Activated T-cell treated with anti-CD3 and anti-CD28 coated beads, Interleukin-2, amount 50 U/mL, for 48 hours (primary cell): ENCODE data around the gene HNRNPAB.
"Not testable (repeated sequence)": the region's sequence is repeated elsewhere in the genome, so short reads cannot be mapped to it uniquely, and the experiment has no call there.

Experiments
- DNase-seq, 2 experiments: peaks; one replicate each; pipeline ENCODE4 v3.0.0-alpha.2; 2020

HNRNPAB gene

DNA sequence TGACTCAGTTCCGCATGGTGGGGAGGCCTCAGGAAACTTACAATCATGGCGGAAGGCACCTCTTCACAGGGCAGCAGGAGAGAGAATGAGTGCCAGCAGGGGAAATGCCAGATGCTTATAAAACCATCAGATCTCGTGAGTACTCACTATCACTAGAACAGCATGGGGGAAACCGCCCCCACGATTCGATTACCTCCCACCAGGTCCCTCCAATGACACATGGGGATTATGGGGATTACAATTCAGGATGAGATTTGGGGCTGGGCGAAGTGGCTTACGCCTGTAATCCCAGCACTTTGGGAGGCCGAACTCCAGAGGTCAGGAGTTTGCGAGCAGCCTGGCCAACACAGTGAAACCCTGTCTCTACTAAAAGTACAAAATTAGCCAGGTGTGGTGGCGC, 6.2 kb upstream of the HNRNPAB start:
- not testable (repeated sequence) for DNase-seq

DNA sequence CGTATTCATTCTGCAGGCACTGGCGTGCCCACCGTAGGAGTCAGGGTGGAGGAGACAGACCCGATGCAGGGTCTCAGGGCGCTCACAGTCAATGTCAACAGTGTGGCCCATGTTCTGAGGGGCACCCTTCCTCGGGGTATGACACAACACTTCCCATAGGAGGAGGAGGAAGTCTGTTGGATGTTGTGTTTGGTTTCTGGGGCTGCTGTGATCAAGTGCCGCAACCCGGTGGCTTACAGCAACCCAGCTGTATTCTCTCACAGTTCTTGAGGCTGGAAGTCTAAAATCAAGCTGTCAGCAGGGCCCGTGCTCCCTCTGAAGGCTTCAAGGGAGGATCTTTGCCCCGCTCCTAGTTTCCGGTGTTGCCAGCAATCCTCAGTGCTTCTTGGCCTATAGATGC, 5.6 kb upstream of the HNRNPAB start:
- no peak for DNase-seq

DNA sequence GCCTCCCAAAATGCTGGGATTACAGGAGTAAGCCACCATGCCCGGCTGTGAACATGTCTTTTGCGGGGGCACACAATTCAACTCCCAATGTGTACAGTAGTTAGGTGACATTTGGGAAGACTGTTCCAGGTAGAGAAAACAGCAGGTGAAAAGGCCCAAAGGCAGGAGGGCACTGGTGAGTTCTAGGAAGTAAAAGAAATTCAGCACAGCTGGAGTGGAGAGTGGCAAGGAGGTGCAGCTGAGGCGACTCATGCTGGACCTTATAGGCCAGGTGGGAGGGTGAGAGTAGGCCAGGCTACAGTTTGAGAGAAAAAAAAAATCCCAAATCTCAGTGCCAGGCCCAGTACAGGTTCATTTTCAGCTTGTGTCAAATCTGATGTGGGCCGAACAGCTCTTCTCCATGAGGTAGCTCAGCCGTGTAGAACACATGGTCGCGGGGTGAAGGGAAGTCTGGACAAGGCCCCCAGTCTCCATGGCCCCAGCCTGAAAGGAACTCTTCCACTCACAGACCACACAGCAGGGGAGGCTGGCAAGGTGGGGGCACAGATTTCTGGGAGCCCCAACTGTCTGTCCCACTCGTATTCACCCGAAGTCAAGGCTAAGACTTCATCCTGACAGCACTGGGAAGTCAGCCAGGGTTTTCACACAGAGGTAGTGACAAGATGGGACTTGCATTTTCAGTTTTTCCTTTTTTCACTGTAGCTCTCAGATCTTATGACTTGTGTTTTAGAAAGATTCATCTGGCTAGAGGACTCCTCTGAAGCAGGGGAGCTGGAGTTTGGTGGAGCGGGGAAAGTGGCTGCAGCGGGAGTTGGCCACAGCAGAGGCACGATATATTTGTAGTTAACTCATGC, 4.5 kb upstream of the HNRNPAB start:
- no peak for DNase-seq

- DNase-seq = no peak
Observed at GRCh38 chr5:178201221-178201926, 3.0 kb upstream of the HNRNPAB start.

- DNase-seq = no peak
Observed at GRCh38 chr5:178201927-178202235, 2.5 kb upstream of the HNRNPAB start.

- no peak for DNase-seq
Observed at GRCh38 chr5:178202541-178202940, 1.8 kb upstream of the HNRNPAB start.

GRCh38 chr5:178203670-178204181, 607 bp upstream of the HNRNPAB start:
- DNase-seq = no peak

GRCh38 chr5:178204935-178205748, 809 bp downstream of the HNRNPAB start:
- DNase-seq = peak; percentile 81 to 84

GRCh38 chr5:178205749-178206047, 1.4 kb downstream of the HNRNPAB start:
- DNase-seq = no peak

DNA sequence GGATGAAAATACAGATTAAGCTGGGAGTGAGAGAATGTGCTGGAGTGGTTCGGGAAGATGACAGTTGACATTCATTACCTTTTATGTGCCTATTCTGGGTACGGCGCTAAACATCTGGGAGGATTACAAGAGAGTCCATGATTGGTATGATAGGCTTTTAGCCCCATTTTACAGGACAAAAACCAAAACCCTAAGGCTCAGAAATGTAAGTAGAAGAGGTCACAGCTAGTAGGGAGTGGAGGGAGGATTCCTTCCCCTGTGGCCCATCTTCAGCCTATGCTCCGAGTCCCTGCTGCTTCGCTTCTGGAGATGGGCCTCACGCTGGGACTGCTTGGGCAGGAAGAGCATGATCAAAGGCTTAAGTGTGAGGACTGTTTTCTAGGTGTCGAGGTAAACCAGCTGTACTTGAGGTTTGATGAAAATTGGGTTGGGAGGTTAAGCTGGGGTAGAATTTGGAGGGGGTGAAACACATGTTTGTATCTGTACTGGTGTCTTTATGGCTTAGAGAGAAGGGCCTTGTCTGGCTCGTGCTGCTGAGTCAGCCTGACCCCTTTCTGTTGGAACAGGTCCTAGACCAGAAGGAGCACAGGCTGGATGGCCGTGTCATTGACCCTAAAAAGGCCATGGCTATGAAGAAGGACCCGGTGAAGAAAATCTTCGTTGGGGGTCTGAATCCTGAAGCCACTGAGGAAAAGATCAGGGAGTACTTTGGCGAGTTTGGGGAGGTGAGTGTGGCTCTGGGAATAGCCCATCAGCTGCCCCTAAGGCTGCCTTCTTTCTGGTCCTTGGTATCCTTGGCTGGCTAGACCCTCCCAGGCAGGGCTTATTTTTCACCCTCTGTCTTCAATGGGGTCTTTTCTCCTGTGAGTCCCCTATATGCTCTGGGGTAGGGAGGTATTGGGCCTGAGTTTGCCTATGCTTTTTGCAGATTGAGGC, 2.1 kb downstream of the HNRNPAB start:
- no peak for DNase-seq

DNA sequence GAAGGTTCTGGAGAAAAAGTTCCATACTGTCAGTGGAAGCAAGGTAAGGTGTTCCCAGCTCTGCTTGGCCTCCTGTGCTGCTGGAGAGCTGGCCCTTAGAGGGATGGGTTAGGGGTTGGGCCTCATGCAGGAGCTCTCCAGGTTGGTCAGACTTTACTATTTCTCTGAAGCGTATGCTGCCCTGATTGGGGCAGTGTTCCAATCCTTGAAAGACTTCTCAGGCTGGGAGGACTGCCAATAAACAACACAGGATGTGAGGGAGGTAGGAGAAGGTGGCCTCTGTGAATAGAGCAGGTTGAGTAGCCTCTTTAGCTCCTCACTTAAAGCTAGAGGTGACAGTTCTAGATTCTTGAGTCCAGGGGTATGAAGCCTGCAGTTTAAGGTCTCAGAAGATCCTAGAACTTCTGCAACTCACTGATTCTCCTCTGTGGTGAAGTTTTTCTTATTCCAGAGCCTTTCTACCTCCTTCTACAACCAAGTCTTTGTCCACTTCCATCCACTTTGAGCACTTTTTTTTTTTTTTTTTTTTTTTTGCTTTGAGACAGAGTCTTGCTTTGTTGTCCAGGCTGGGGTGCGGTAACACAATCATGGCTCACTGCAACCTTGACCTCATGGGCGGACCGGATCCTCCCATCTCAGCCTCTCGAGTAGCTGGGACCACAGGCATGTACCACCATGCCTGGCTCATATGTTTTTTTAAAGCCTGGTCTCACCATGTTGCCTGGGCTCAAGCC, 3.0 kb downstream of the HNRNPAB start:
- no peak for DNase-seq

DNA sequence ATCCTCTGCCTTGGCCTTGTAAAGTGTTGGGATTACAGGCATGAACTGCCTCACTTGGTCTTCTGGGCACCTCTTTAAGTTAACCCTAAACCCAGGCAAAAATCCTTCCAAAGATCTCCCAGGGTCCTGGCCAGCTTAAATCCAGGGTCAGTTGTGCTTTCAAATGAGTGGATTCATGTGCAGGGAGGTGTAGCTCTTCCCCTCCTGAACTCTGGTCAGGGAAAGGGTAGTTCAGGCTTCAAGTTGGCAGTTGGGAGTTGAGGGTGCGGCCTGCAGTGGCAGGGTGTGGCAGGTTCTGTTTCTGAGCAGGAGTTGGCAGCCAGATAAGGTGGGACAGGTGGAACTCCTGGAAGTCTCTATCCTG, 3.6 kb downstream of the HNRNPAB start:
- no peak for DNase-seq

DNA sequence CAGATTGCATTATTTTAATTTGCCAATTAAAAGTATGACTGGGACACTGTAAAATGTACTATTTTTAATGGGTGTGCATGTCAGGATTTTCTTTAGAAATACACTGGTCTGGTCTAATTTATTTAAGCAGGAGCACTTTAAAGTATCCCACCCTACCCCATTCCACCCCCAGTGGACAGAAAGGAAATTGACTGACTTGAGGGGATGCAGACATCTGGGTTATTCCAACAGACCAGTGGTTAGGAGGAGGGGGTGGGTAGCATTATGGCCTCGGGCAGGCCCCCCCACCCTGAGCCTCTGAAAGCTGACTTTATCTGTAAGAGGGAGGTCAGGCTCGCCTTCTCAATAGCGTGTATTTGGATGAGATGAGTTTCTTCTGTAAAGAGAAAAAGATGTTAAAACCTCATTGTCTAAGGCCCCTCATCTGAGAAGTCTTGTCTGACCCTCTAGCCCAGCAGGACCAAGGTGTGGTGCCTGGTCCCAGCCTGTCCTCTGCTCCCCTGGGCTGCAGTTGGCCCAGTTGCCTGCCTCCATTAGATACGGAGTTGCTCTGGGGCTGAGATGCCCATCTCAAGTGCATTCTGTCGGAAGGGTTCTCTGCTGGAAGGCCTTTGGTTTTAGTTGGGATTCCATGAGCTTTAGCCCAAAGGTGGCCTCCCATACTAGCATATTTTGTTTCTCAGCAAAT, 4.4 kb downstream of the HNRNPAB start:
- DNase-seq = no peak

DNA sequence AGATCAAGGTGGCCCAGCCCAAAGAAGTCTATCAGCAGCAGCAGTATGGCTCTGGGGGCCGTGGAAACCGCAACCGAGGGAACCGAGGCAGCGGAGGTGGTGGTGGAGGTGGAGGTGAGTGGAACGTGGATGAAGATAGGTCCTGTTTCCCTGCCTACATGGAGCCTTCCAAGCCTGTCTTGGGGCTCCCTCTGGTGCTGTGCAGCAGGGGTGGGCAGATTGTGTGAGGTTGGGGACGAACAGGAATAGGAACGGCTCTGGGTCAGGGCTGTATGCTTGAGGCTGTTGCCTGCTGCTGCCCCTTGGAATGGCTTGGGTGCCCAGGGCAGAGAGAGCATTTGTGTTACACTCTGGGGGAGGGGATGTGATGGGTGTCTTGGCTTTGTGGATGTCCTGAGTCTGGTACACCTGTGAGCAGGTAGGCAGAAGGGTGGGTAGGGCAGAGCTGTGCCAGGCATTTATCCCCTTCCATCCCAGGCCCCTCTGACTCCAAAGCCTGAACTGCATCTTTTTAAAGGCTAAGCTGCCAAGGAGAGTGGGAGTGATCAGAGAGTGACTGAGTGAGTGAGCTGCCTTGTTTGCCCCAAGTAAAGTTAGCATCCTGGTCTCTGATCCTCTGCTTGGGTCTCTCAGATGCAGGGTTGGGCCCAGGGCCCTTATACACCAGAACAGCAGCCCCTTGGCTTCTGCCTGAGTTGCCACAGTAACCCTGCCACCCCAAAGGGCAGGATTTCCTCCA, 5.2 kb downstream of the HNRNPAB start:
- DNase-seq = no peak

- no peak for DNase-seq
Observed at GRCh38 chr5:178210073-178210535, 5.8 kb downstream of the HNRNPAB start.

GRCh38 chr5:178210686-178211085, 6.4 kb downstream of the HNRNPAB start:
- no peak for DNase-seq

- no peak for DNase-seq
Observed at GRCh38 chr5:178211095-178212048, 7.0 kb downstream of the HNRNPAB start.

- DNase-seq = no peak
Observed at GRCh38 chr5:178212241-178213002, 8.1 kb downstream of the HNRNPAB start.
